ENCODE results near the gene POU6F2. TPM values are rescaled to one million over a fixed set of nuclear protein-coding genes. Genes with fewer than 3 reads are reported as not detected.

The POU6F2 gene
- total RNA-seq, 1 experiment from 2014 or later, result not detected

DNA sequence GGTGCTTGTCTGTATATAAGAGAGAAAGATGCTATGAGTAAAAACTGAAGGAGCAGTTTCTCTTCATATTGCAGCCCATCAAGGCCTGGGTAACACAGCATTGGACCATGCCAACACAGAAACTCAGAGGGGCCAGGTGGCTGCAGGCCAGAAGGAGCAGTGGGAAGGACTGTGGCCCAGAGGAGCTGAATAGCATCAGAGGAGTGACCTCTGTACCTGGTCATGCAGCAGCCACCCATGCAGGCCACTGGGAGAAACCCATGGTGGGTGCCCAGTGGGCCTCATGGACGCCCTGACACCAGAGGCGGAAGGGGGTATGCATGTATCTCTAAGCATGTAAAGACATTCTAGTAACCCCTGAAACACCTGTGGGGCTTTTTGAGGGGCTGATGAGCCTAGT lies 512.6 kb downstream of the POU6F2 start:
- intact Hi-C loops (cut with micrococcal nuclease), result no loop called here
- TF ChIP-seq EZH2phosphoT487 (IDR thresholded peaks at IDR 0.05; ENCODE audit: borderline replicate concordance, low read length), result no peak
- TF ChIP-seq, protein P1, sequence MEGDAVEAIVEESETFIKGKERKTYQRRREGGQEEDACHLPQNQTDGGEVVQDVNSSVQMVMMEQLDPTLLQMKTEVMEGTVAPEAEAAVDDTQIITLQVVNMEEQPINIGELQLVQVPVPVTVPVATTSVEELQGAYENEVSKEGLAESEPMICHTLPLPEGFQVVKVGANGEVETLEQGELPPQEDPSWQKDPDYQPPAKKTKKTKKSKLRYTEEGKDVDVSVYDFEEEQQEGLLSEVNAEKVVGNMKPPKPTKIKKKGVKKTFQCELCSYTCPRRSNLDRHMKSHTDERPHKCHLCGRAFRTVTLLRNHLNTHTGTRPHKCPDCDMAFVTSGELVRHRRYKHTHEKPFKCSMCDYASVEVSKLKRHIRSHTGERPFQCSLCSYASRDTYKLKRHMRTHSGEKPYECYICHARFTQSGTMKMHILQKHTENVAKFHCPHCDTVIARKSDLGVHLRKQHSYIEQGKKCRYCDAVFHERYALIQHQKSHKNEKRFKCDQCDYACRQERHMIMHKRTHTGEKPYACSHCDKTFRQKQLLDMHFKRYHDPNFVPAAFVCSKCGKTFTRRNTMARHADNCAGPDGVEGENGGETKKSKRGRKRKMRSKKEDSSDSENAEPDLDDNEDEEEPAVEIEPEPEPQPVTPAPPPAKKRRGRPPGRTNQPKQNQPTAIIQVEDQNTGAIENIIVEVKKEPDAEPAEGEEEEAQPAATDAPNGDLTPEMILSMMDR (conservative IDR thresholded peaks at IDR 0.05; ENCODE audit: low read depth, low read length), result no peak
- no peak for TF ChIP-seq EZH2 (IDR thresholded peaks at IDR 0.05; ENCODE audit: low read length, unreplicated experiment)
- peaks cover 89% of the 10 kb centered on the region for H3K27me3 ChIP-seq (ENCODE audit: low read length)
- no peak overlapping the region for H2AFZ ChIP-seq (ENCODE audit: low read length)
- BruUV-seq (replicated peaks), result no TSS peak
- ChIA-PET CTCF (no interaction called here), POLR2A (ENCODE audit: unreplicated experiment) (no interaction called here)
- H3K79me2 ChIP-seq (ENCODE audit: low read length), result no peaks in the 10 kb centered on the region
- no peaks in the 10 kb centered on the region for H3K9me2 ChIP-seq (replicated peaks; ENCODE audit: low read length)
- H3F3A ChIP-seq (ENCODE audit: low read length, unreplicated experiment), result no peaks in the 10 kb centered on the region
- no peak overlapping the region for H3K4me3 ChIP-seq (ENCODE audit: low read length)
- H3K27ac ChIP-seq (ENCODE audit: low read length), result no peak overlapping the region
- H4K20me1 ChIP-seq (ENCODE audit: low read length), result no peaks in the 10 kb centered on the region
- no peak overlapping the region for H3K4me2 ChIP-seq (ENCODE audit: low read length)
- no peak overlapping the region for H3K9ac ChIP-seq (ENCODE audit: low read length)
- no peak for DNase-seq
- no peak for ATAC-seq
- H3K9me3 ChIP-seq (ENCODE audit: low read length), result no peaks in the 10 kb centered on the region
- H3K36me3 ChIP-seq (ENCODE audit: low read depth, low read length), result no peaks in the 10 kb centered on the region
- no peaks in the 10 kb centered on the region for H3K4me1 ChIP-seq (ENCODE audit: insufficient read depth, low read length)

GRCh38 chr7:39493934-39494333 lies 516.2 kb downstream of the POU6F2 start:
- Histone ChIP-seq H4K20me1 (ENCODE audit: low read length) (no peaks in the 10 kb centered on the region), H3K79me2 (ENCODE audit: low read length) (no peaks in the 10 kb centered on the region), H3K4me2 (ENCODE audit: low read length) (no peak overlapping the region), H3K9me2 (replicated peaks; ENCODE audit: low read length) (no peaks in the 10 kb centered on the region), H3K36me3 (ENCODE audit: low read depth, low read length) (no peaks in the 10 kb centered on the region), H3K4me1 (ENCODE audit: insufficient read depth, low read length) (no peaks in the 10 kb centered on the region), H2AFZ (ENCODE audit: low read length) (no peak overlapping the region), H3K4me3 (ENCODE audit: low read length) (no peak overlapping the region), H3K27me3 (ENCODE audit: low read length) (peaks cover 92% of the 10 kb centered on the region), H3K9ac (ENCODE audit: low read length) (no peak overlapping the region), H3K9me3 (ENCODE audit: low read length) (no peaks in the 10 kb centered on the region), H3K27ac (ENCODE audit: low read length) (no peak overlapping the region), H3F3A (ENCODE audit: low read length, unreplicated experiment) (no peaks in the 10 kb centered on the region)
- POLR2A ChIA-PET (ENCODE audit: unreplicated experiment), result no interaction called here
- no TSS peak for BruUV-seq (replicated peaks)
- DNase-seq, result no peak
- intact Hi-C loops (cut with micrococcal nuclease), result no loop called here
- TF ChIP-seq, protein P1 (conservative IDR thresholded peaks at IDR 0.05; ENCODE audit: low read depth, low read length), result no peak
- TF ChIP-seq EZH2phosphoT487 (IDR thresholded peaks at IDR 0.05; ENCODE audit: borderline replicate concordance, low read length), result no peak
- no peak for TF ChIP-seq EZH2 (IDR thresholded peaks at IDR 0.05; ENCODE audit: low read length, unreplicated experiment)
- ATAC-seq, result no peak
- CTCF ChIA-PET, result interaction anchor here (0.6 kb wide), 1 partner anchor 501 kb away, joined by 3 read pairs; no protein-coding TSS in a partner anchor

DNA sequence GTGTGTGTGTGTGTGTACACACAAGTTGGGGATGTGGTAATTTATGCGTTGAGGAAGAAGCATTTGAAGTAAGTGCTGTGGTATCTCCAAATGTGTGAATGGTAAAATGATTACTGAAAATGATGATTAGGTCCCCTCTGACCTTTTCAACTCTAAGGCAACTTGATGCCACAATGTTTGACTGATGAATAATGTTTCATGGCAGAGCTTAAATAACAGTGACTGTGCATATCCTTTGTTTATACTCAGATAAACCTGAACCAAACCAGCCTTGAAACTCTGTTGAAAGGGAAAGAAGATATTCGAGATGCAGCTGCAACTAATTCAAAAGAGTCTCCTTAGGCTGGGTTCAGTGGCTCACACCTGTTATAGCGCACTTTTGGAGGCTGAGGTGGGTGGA lies 523.6 kb downstream of the POU6F2 start:
- ATAC-seq, result no peak
- H3K9ac ChIP-seq (ENCODE audit: low read length), result no peak overlapping the region
- H3K9me2 ChIP-seq (replicated peaks; ENCODE audit: low read length), result no peaks in the 10 kb centered on the region
- no peak overlapping the region for H3K27ac ChIP-seq (ENCODE audit: low read length)
- no peaks in the 10 kb centered on the region for H3K9me3 ChIP-seq (ENCODE audit: low read length)
- no peak overlapping the region for H2AFZ ChIP-seq (ENCODE audit: low read length)
- H3K4me1 ChIP-seq (ENCODE audit: insufficient read depth, low read length), result no peaks in the 10 kb centered on the region
- H3K27me3 ChIP-seq (ENCODE audit: low read length), result peaks cover 44% of the 10 kb centered on the region
- no peaks in the 10 kb centered on the region for H4K20me1 ChIP-seq (ENCODE audit: low read length)
- no peaks in the 10 kb centered on the region for H3K36me3 ChIP-seq (ENCODE audit: low read depth, low read length)
- ChIA-PET POLR2A (ENCODE audit: unreplicated experiment) (no interaction called here), CTCF (no interaction called here)
- TF ChIP-seq EZH2phosphoT487 (IDR thresholded peaks at IDR 0.05; ENCODE audit: borderline replicate concordance, low read length) (no peak), EZH2 (IDR thresholded peaks at IDR 0.05; ENCODE audit: low read length, unreplicated experiment) (no peak)
- TF ChIP-seq, protein P1 (conservative IDR thresholded peaks at IDR 0.05; ENCODE audit: low read depth, low read length), result no peak
- H3F3A ChIP-seq (ENCODE audit: low read length, unreplicated experiment), result no peaks in the 10 kb centered on the region
- H3K4me3 ChIP-seq (ENCODE audit: low read length), result no peak overlapping the region
- H3K79me2 ChIP-seq (ENCODE audit: low read length), result no peaks in the 10 kb centered on the region
- H3K4me2 ChIP-seq (ENCODE audit: low read length), result no peak overlapping the region
- no TSS peak for BruUV-seq (replicated peaks)
- intact Hi-C loops (cut with micrococcal nuclease), result no loop called here
- no peak for DNase-seq

Measured in PC-3 (cell line).